LNCaP clone FGC (cell line): ENCODE results near the gene GPER1.
"Not testable (repeated sequence)": the region's sequence is repeated elsewhere in the genome, so short reads cannot be mapped to it uniquely, and the experiment has no call there.

Experiments
- DNase-seq: peaks from one replicate; pipeline ENCODE4 v3.0.0-alpha.2; 2011; ENCODE audit warnings: low read depth
- H3K4me3 ChIP-seq: 2 replicates; pipeline ENCODE4 v1.5.1; 2011; ENCODE audit warnings: mild to moderate bottlenecking, low read depth, low read length, control low read depth
- CTCF ChIP-seq: IDR thresholded peaks from 2 replicates; pipeline ENCODE4 v1.5.1; 2012; ENCODE audit warnings: mild to moderate bottlenecking; ENCODE audit not compliant: control insufficient read depth, insufficient read depth; ENCODE audit errors: extremely low read depth

GPER1 gene

GRCh38 chr7:1071731-1072254 is 16.1 kb upstream of the GPER1 start:
- H3K4me3 ChIP-seq = no peak overlapping the region
- DNase-seq = no peak
- no peak for TF ChIP-seq CTCF

GRCh38 chr7:1073142-1073977 is 14.6 kb upstream of the GPER1 start:
- H3K4me3 ChIP-seq = no peak overlapping the region
- no peak for TF ChIP-seq CTCF
- no peak for DNase-seq

- not testable (repeated sequence) for H3K4me3 ChIP-seq, DNase-seq
Measured at GRCh38 chr7:1074018-1074417, 13.9 kb upstream of the GPER1 start.

GRCh38 chr7:1074593-1075431 is 13.1 kb upstream of the GPER1 start:
- TF ChIP-seq CTCF = no peak
- DNase-seq = no peak
- no peak overlapping the region for H3K4me3 ChIP-seq

GRCh38 chr7:1076184-1077072 is 11.5 kb upstream of the GPER1 start:
- no peak overlapping the region for H3K4me3 ChIP-seq
- no peak for TF ChIP-seq CTCF
- no peak for DNase-seq

GRCh38 chr7:1078519-1078918 is 9.4 kb upstream of the GPER1 start:
- TF ChIP-seq CTCF = no peak
- no peak overlapping the region for H3K4me3 ChIP-seq
- no peak for DNase-seq
